Retinal pigment epithelial cell (primary cell): ENCODE data around the gene TREML2.

Experiments
- DNase-seq: peaks from one replicate; pipeline ENCODE4 v3.0.0-alpha.2; 2010; ENCODE audit warnings: low read depth
- H3K4me3 ChIP-seq: 2 replicates; pipeline ENCODE4 v1.5.1; 2011; ENCODE audit warnings: mild to moderate bottlenecking, low read length, control low read depth, moderate library complexity
- CTCF ChIP-seq: conservative IDR thresholded peaks from 2 replicates; pipeline ENCODE4 v1.5.1; 2011; ENCODE audit warnings: low read depth, low read length, control low read depth, inconsistent platforms

TREML2 gene

GRCh38 chr6:41160933-41161332, 40.0 kb downstream of the TREML2 start:
- H3K4me3 ChIP-seq: no peak overlapping the region
- no peak for DNase-seq
- TF ChIP-seq CTCF: no peak

- H3K4me3 ChIP-seq: no peak overlapping the region
- no peak for DNase-seq
- no peak for TF ChIP-seq CTCF
Measured at GRCh38 chr6:41159415-41160082, 41.4 kb downstream of the TREML2 start.

- H3K4me3 ChIP-seq: no peak overlapping the region
- no peak for TF ChIP-seq CTCF
- DNase-seq: no peak
Measured at GRCh38 chr6:41157323-41157722, 43.6 kb downstream of the TREML2 start.

GRCh38 chr6:41156771-41157170, 44.2 kb downstream of the TREML2 start:
- no peak for TF ChIP-seq CTCF
- DNase-seq: no peak
- no peak overlapping the region for H3K4me3 ChIP-seq

- no peak overlapping the region for H3K4me3 ChIP-seq
- DNase-seq: no peak
- no peak for TF ChIP-seq CTCF
Measured at GRCh38 chr6:41156001-41156400, 44.9 kb downstream of the TREML2 start.

- TF ChIP-seq CTCF: no peak
- H3K4me3 ChIP-seq: no peak overlapping the region
- no peak for DNase-seq
Measured at GRCh38 chr6:41155132-41155805, 45.7 kb downstream of the TREML2 start.
